Mammary epithelial cell (primary cell): ENCODE data around the gene RIOK2.

Source experiments
- EZH2 ChIP-seq: IDR thresholded peaks from 2 replicates; pipeline ENCODE4 v1.6.1; 2012; ENCODE audit warnings: low read length, inconsistent platforms, borderline replicate concordance
- TF ChIP-seq, protein P1 (sequence below), 2 donors: IDR thresholded peaks in 1 of 2; conservative IDR thresholded peaks in 1 of 2; 2 replicates each; pipeline ENCODE4 v1.5.1; 2011 to 2012; ENCODE audit warnings: inconsistent platforms in 2 of 2, low read length in 2 of 2, mild to moderate bottlenecking in 2 of 2, control low read depth in 1 of 2, low read depth in 1 of 2; ENCODE audit not compliant: insufficient read depth in 1 of 2; ENCODE audit errors: extremely low read depth in 1 of 2

- TF ChIP-seq, protein P1, sequence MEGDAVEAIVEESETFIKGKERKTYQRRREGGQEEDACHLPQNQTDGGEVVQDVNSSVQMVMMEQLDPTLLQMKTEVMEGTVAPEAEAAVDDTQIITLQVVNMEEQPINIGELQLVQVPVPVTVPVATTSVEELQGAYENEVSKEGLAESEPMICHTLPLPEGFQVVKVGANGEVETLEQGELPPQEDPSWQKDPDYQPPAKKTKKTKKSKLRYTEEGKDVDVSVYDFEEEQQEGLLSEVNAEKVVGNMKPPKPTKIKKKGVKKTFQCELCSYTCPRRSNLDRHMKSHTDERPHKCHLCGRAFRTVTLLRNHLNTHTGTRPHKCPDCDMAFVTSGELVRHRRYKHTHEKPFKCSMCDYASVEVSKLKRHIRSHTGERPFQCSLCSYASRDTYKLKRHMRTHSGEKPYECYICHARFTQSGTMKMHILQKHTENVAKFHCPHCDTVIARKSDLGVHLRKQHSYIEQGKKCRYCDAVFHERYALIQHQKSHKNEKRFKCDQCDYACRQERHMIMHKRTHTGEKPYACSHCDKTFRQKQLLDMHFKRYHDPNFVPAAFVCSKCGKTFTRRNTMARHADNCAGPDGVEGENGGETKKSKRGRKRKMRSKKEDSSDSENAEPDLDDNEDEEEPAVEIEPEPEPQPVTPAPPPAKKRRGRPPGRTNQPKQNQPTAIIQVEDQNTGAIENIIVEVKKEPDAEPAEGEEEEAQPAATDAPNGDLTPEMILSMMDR (conservative IDR thresholded peaks at IDR 0.05 in 1 of 2, IDR thresholded peaks at IDR 0.05 in 1 of 2; ENCODE audit: extremely low read depth in 1 of 2, insufficient read depth in 1 of 2, low read depth in 1 of 2, low read length in 2 of 2) = no peak
- TF ChIP-seq EZH2 = no peak
These were observed 39.3 kb downstream of the RIOK2 start for GRCh38 chr5:97143704-97144103.
